Endothelial cell of umbilical vein (primary cell): ENCODE results near the gene FBH1. TPM values are rescaled to one million over a fixed set of nuclear protein-coding genes. Genes with fewer than 3 reads are reported as not detected.
"Not testable (repeated sequence)": the region's sequence is repeated elsewhere in the genome, so short reads cannot be mapped to it uniquely, and the experiment has no call there.

ENCODE experiments used
- BruUV-seq: library from RNA; stranded (reverse); fragments of 400-500 nt; replicated peaks from 2 replicates; lab custom pipeline; 2021; lab: Mats Ljungman, UMichigan
- CTCF ChIA-PET: fragments of 300-600, 350-600 bp; sonication (Branson Sonifier 250); formaldehyde crosslinking; loops from one replicate; lab custom pipeline; 2021; ENCODE audit warnings: antibody characterized with exemption, inconsistent platforms; lab: Charles Lee
- POLR2A ChIA-PET: fragments of 300-600, 350-600 bp; sonication (Branson Sonifier 250); formaldehyde crosslinking; loops from one replicate; lab custom pipeline; 2021; ENCODE audit warnings: antibody characterized with exemption, inconsistent platforms; lab: Charles Lee
- DNase-seq: peaks from one replicate; pipeline ENCODE4 v3.0.0-alpha.2; 2011; ENCODE audit warnings: low read depth, low spot score
- FAIRE-seq: peaks from 2 replicates; lab custom pipeline; 2011; peaks lifted over from hg19 to GRCh38; lab: Jason Lieb, UNC
- H2AFZ ChIP-seq: 2 replicates; pipeline ENCODE4 v1.6.0; 2012; ENCODE audit warnings: low read depth, low read length, control low read depth, inconsistent platforms
- H3K27ac ChIP-seq: 2 replicates; pipeline ENCODE4 v1.5.1; 2011; ENCODE audit warnings: low read depth, mild to moderate bottlenecking, control low read depth, low read length, moderate library complexity; ENCODE audit not compliant: insufficient read depth
- H3K27me3 ChIP-seq, 2 experiments: 2 replicates each; pipeline versions ENCODE4 v1.6.0 to v1.6.1; 2011; ENCODE audit warnings: low read length in 2 of 2, mixed read lengths in 1 of 2; ENCODE audit not compliant: control insufficient read depth in 2 of 2, insufficient read depth in 2 of 2
- H3K36me3 ChIP-seq, 2 experiments: 2 replicates in 1 of 2; 3 replicates in 1 of 2; pipeline ENCODE4 v1.5.1; 2011; ENCODE audit warnings: low read length in 2 of 2, mild to moderate bottlenecking in 1 of 2, moderate library complexity in 1 of 2; ENCODE audit not compliant: control insufficient read depth in 2 of 2, insufficient read depth in 2 of 2; ENCODE audit errors: extremely low read depth in 1 of 2
- H3K4me1 ChIP-seq: 3 replicates; pipeline ENCODE4 v1.5.1; 2011; ENCODE audit warnings: mild to moderate bottlenecking, low read length; ENCODE audit not compliant: control insufficient read depth, insufficient read depth; ENCODE audit errors: extremely low read depth
- H3K4me2 ChIP-seq: 2 replicates; pipeline ENCODE4 v1.6.1; 2011; ENCODE audit warnings: low read length, control low read depth, mixed read lengths; ENCODE audit not compliant: insufficient read depth
- H3K4me3 ChIP-seq, 3 experiments: fragments of 200-600 bp in 1 of 3; sonication (generic), shearing (Covaris generic) in 1 of 3; replicated peaks in 1 of 3; 2 replicates each; pipeline ENCODE4 v1.5.1; 2011 to 2016; ENCODE audit warnings: control low read depth in 3 of 3, low read length in 3 of 3, mild to moderate bottlenecking in 2 of 3, inconsistent platforms in 1 of 3, low read depth in 1 of 3, moderate library complexity in 1 of 3; ENCODE audit not compliant: insufficient read depth in 1 of 3
- H3K79me2 ChIP-seq: 2 replicates; pipeline ENCODE4 v1.6.0; 2012; ENCODE audit warnings: low read length, inconsistent platforms; ENCODE audit not compliant: control insufficient read depth, insufficient read depth
- H3K9ac ChIP-seq: replicated peaks from 2 replicates; pipeline ENCODE3; 2011; ENCODE audit warnings: low read length, control low read depth; ENCODE audit not compliant: insufficient read depth; ENCODE audit errors: extremely low read depth
- H3K9me1 ChIP-seq: replicated peaks from 3 replicates; pipeline ENCODE4 v1.6.0; 2011; ENCODE audit warnings: mild to moderate bottlenecking, low read length; ENCODE audit not compliant: control insufficient read depth, insufficient read depth; ENCODE audit errors: extremely low read depth
- H3K9me3 ChIP-seq: replicated peaks from 2 replicates; pipeline ENCODE4 v1.5.1; 2012; ENCODE audit warnings: low read length, inconsistent platforms; ENCODE audit not compliant: control insufficient read depth, insufficient read depth
- H4K20me1 ChIP-seq: replicated peaks from 2 replicates; pipeline ENCODE3; 2011; ENCODE audit warnings: mild to moderate bottlenecking, low read length; ENCODE audit not compliant: control insufficient read depth, insufficient read depth; ENCODE audit errors: extremely low read depth
- dilution Hi-C: fragments of 300-500 bp; cut with MboI; formaldehyde crosslinking; loops from one replicate; pipeline ENCODE4 v1.15.0; 2019; ENCODE audit warnings: low sequenced_read_pairs; ENCODE audit not compliant: extremely low pct_ligation_motif_present
- intact Hi-C: fragments of 100-400 bp; cut with micrococcal nuclease; formaldehyde crosslinking; loops from one replicate; pipeline ENCODE4 v1.10.0; 2022
- polyA plus RNA-seq, 4 experiments: library from polyadenylated mRNA; depleted of rRNA in 3 of 4; stranded (reverse) in 3 of 4; unstranded in 1 of 4; fragments of >200 nt; gene quantifications; 2 replicates each; pipeline versions ENCODE4 v1.2.1 to v1.2.3, GENCODE V29; 2011 to 2012; ENCODE audit warnings: missing spikeins in 1 of 4
- total RNA-seq: library from RNA; stranded (reverse); gene quantifications from 2 replicates; pipeline ENCODE4 v1.2.3, GENCODE V29; 2021

The FBH1 gene
- total and polyA plus RNA-seq, 2 donors (not counting 3 experiments of a cell fraction or from before 2014, with no cell fraction given), result 71.4 to 97.0 TPM

DNA sequence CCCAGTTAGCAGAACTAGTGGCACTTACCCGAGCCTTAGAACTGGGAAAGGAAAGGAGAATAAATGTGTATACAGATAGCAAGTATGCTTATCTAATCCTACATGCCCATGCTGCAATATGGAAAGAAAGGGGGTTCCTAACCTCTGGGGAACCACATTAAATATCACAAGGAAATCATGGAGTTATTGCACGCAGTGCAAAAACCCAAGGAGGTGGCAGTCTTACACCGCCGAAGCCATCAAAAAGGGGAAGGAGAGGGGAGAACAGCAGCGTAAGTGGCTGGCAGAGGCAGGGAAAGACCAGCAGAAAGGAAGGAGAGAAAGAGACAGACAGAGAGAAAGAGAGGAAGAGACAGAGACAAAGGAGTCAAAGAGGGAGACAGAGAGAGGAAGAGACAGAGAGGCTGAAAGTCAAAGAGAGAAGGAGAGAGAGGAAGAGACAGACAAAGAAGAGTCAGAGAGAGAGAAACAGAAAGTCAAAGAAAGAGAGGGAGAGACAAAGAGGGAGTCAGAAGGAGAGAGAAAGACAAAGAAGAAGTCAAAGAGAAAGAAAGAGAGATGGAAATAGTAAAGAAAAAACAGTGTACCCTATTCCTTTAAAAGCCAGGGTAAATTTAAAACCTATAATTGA is 23.5 kb upstream of the FBH1 start:
- DNase-seq, CTCF ChIA-PET, H3K79me2 ChIP-seq, dilution Hi-C loops, H3K9ac ChIP-seq, H3K4me1 ChIP-seq, H3K4me3 ChIP-seq, FAIRE-seq, intact Hi-C loops, H3K9me1 ChIP-seq, H3K9me3 ChIP-seq, H3K4me2 ChIP-seq, H3K27ac ChIP-seq, H3K27me3 ChIP-seq, H3K36me3 ChIP-seq, H4K20me1 ChIP-seq, H2AFZ ChIP-seq, BruUV-seq: not testable (repeated sequence)
- POLR2A ChIA-PET, result interaction anchor here (0.6 kb wide), 1 partner anchor 24 kb away, joined by 3 read pairs; no protein-coding TSS in a partner anchor

DNA sequence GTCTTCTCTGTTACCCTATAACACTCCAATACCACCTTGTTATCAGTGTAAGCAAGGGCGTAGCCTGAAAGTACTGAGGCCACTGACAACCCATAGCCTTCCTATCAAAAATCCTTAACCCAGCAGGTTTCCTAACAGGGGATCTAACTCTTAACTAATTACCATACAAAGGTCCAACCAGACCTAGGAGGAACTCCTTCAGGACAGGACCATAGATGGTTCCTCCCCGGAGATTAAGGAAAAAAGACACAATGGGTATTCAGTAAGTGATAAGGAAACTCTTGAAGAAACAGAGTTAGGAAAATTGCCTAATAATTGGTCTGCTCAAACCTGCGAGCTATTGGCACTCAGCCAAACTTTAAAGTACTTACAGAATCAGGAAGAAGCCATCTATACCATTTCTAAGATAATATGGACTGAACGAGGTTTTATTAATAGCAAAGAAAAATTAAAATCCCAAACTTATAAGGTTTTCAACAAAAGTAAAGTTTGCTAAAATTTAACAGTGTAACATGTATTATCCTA is 22.9 kb upstream of the FBH1 start:
- H3K4me1 ChIP-seq, H3K4me2 ChIP-seq, DNase-seq, H3K9ac ChIP-seq, intact Hi-C loops, H3K36me3 ChIP-seq, H3K27ac ChIP-seq, dilution Hi-C loops, H4K20me1 ChIP-seq, H3K9me3 ChIP-seq, FAIRE-seq, CTCF ChIA-PET, H2AFZ ChIP-seq, BruUV-seq, H3K27me3 ChIP-seq, H3K4me3 ChIP-seq, H3K9me1 ChIP-seq, H3K79me2 ChIP-seq: not testable (repeated sequence)
- POLR2A ChIA-PET, result interaction anchor here (0.6 kb wide), 1 partner anchor 24 kb away, joined by 3 read pairs; no protein-coding TSS in a partner anchor

DNA sequence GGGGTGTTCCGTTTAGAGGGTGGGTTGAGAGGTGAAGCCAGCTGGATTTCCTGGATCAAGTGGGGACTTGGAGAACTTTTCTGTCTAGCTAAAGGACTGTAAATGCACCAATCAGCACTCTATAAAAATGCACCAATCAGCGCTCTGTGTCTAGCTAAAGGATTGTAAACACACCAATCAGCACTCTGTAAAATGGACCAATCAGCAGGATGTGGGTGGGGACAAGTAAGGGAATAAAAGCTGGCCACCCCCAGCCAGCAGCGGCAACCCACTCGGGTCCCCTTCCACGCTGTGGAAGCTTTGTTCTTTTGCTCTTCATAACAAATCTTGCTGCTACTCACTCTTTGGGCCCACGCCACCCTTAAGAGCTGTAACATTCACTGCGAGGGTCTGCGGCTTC is 21.7 kb upstream of the FBH1 start:
- intact Hi-C loops, BruUV-seq, POLR2A ChIA-PET: not testable (repeated sequence)

More for the DNA sequence above, 21.7 kb upstream of the FBH1 start:
- FAIRE-seq, H3K4me2 ChIP-seq, H3K4me3 ChIP-seq, H3K36me3 ChIP-seq, H3K9me1 ChIP-seq, H3K79me2 ChIP-seq, H4K20me1 ChIP-seq, H3K4me1 ChIP-seq, H3K9ac ChIP-seq, H3K27ac ChIP-seq, dilution Hi-C loops, DNase-seq, H2AFZ ChIP-seq, H3K27me3 ChIP-seq, H3K9me3 ChIP-seq: not testable (repeated sequence)
- CTCF ChIA-PET, result interaction anchor here (1.3 to 1.4 kb wide), 2 partner anchors 21 to 81 kb away, joined by 3 to 5 read pairs; partner anchors contain the start of genes ANKRD16 and FBH1
